ENCODE results near the gene ALDH3B2. TPM values are rescaled to one million over a fixed set of nuclear protein-coding genes. Genes with fewer than 3 reads are reported as not detected.

The ALDH3B2 gene
- total RNA-seq, 1 experiment from 2014 or later: not detected

DNA sequence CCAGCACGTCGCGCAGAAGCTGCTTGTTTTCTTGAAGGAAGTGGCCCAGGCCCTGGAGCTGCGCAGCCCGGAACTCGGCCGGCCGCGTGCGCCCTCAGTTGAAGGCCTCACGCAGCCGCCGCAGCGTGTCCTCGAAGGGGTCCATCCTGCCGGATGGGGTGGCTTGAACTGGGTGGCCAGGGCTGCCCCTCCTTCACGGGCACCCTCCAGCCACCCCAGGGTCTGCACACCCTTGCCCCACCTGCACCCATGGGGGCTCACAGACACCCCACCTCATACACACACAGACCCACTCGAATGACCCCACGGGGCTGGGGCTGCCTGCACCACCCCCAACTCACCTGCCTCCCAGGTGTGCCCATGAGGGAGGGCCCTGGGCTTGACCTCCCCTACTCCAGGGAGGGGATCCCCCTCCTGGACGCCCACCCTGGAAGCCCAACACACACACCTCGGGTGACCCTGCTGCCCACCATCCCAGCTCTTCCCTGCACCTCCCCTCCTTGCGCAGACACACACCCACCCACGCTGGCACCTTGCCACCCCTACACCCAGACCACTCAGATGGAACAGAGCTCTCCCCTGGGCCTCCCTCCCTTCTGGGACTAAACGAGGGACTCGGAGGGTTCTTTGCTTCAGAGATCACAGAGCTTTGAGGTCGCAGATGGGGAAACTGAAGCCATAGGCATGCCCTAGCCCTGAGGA is 6.8 kb downstream of the ALDH3B2 start:
- Histone ChIP-seq H3K27ac (ENCODE audit: insufficient read length, low read depth, low read length) (no peak overlapping the region), H3K4ac (ENCODE audit: low read depth, low read length) (no peak overlapping the region), H4K8ac (replicated peaks; ENCODE audit: insufficient read length, low read depth, low read length) (no peak overlapping the region), H2AK5ac (ENCODE audit: insufficient read length, low read length) (no peak overlapping the region), H2BK15ac (ENCODE audit: low read depth, low read length) (no peak overlapping the region), H3K23ac (ENCODE audit: insufficient read length, low read depth, low read length) (no peak overlapping the region), H3K79me1 (ENCODE audit: insufficient read depth, low read depth, low read length, poor library complexity, severe bottlenecking) (no peaks in the 10 kb centered on the region), H4K91ac (ENCODE audit: insufficient read length, low read depth, low read length) (no peak overlapping the region), H4K5ac (ENCODE audit: insufficient read length, low read depth, low read length) (no peak overlapping the region), H2BK20ac (ENCODE audit: low read depth, low read length, poor library complexity, severe bottlenecking) (no peak overlapping the region), H2BK12ac (ENCODE audit: insufficient read length, low read depth, low read length) (no peak overlapping the region), H3K9me3 (ENCODE audit: control insufficient read depth, low read depth, low read length) (no peaks in the 10 kb centered on the region), H3T11ph (ENCODE audit: low read length) (no peak overlapping the region), H2AFZ (ENCODE audit: low read length) (no peak overlapping the region), H3K79me2 (ENCODE audit: insufficient read depth, low read length) (no peaks in the 10 kb centered on the region), H3K4me1 (ENCODE audit: insufficient read depth, low read length) (no peaks in the 10 kb centered on the region), H4K20me1 (ENCODE audit: control insufficient read depth, insufficient read depth, insufficient read length) (no peaks in the 10 kb centered on the region), H3K27me3 (ENCODE audit: insufficient read depth, low read length) (no peaks in the 10 kb centered on the region), H3K18ac (ENCODE audit: insufficient read length, low read depth, low read length) (no peak overlapping the region), H2BK5ac (ENCODE audit: insufficient read length, low read length) (no peak overlapping the region), H3K4me2 (ENCODE audit: insufficient read depth, insufficient read length, low read length) (no peak overlapping the region), H2BK120ac (ENCODE audit: low read depth, low read length, poor library complexity, severe bottlenecking) (no peak overlapping the region), H3K56ac (ENCODE audit: insufficient read length, low read depth, low read length) (no peak overlapping the region), H3K9ac (ENCODE audit: extremely low read depth, insufficient read length, low read length) (no peak overlapping the region), H3K14ac (ENCODE audit: insufficient read depth, low read length) (no peak overlapping the region), H3K23me2 (ENCODE audit: insufficient read length, low read depth, low read length, poor library complexity, severe bottlenecking) (no peaks in the 10 kb centered on the region)
- Mint-ChIP-seq H3K27me3 (ENCODE audit: low read depth) (peaks cover 5% of the 10 kb centered on the region), H3K36me3 (ENCODE audit: insufficient read depth in 1 of 3, low read depth in 3 of 3) (no peaks in the 10 kb centered on the region), H3K27ac (no peak overlapping the region), H3K9me3 (no peaks in the 10 kb centered on the region), H3K4me1 (no peaks in the 10 kb centered on the region), H3K4me3 (no peak overlapping the region)
- DNase-seq: no peak
- TF ChIP-seq, protein P1, sequence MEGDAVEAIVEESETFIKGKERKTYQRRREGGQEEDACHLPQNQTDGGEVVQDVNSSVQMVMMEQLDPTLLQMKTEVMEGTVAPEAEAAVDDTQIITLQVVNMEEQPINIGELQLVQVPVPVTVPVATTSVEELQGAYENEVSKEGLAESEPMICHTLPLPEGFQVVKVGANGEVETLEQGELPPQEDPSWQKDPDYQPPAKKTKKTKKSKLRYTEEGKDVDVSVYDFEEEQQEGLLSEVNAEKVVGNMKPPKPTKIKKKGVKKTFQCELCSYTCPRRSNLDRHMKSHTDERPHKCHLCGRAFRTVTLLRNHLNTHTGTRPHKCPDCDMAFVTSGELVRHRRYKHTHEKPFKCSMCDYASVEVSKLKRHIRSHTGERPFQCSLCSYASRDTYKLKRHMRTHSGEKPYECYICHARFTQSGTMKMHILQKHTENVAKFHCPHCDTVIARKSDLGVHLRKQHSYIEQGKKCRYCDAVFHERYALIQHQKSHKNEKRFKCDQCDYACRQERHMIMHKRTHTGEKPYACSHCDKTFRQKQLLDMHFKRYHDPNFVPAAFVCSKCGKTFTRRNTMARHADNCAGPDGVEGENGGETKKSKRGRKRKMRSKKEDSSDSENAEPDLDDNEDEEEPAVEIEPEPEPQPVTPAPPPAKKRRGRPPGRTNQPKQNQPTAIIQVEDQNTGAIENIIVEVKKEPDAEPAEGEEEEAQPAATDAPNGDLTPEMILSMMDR (conservative IDR thresholded peaks at IDR 0.05): no peak
- WGBS (ENCODE audit: extremely low coverage, insufficient read length, low lambda C conversion rate): no CpG with 5 or more reads among the region's 26 CpGs
